Activated CD4-positive, alpha-beta memory T cell treated with anti-CD3 and anti-CD28 coated beads for 36 hours (primary cell): Measurements from ENCODE around the gene ARHGAP45. TPM values are rescaled to one million over a fixed set of nuclear protein-coding genes. Genes with fewer than 3 reads are reported as not detected.
A peak's percentile ranks its signal among the peaks of the same experiment; 100 is the strongest.

Experiments
- CTCF ChIA-PET: fragments of 350-600 bp; sonication (Branson Sonifier 250); formaldehyde crosslinking; loops from one replicate; lab custom pipeline; 2021; ENCODE audit warnings: antibody characterized with exemption, inconsistent platforms; lab: Charles Lee
- POLR2A ChIA-PET: fragments of 350-600 bp; sonication (Branson Sonifier 250); formaldehyde crosslinking; loops from one replicate; lab custom pipeline; 2021; ENCODE audit warnings: antibody characterized with exemption; lab: Charles Lee
- DNase-seq: peaks from one replicate; pipeline ENCODE4 v3.0.0-alpha.2; 2020
- H3K27ac Mint-ChIP-seq: one replicate; pipeline ENCODE4 v1.8.0; 2021; ENCODE audit warnings: mixed read lengths
- H3K27me3 Mint-ChIP-seq: one replicate; pipeline ENCODE4 v1.8.0; 2021; ENCODE audit warnings: mixed read lengths
- H3K36me3 Mint-ChIP-seq: one replicate; pipeline ENCODE4 v1.8.0; 2021; ENCODE audit warnings: mixed read lengths
- H3K4me1 Mint-ChIP-seq: one replicate; pipeline ENCODE4 v1.8.0; 2021; ENCODE audit warnings: low read depth, mixed read lengths
- H3K4me3 Mint-ChIP-seq: one replicate; pipeline ENCODE4 v1.8.0; 2021; ENCODE audit warnings: mild to moderate bottlenecking, mixed read lengths
- H3K9me3 Mint-ChIP-seq: one replicate; pipeline ENCODE4 v1.8.0; 2021; ENCODE audit warnings: mixed read lengths
- intact Hi-C: fragments of 100-400 bp; cut with micrococcal nuclease; formaldehyde crosslinking; loops from one replicate; pipeline ENCODE4 v1.15.1; 2023
- total RNA-seq, 2 experiments: library from RNA; stranded (reverse); gene quantifications; one replicate each; pipeline ENCODE4 v1.2.3, GENCODE V29; 2021

The ARHGAP45 gene
- total RNA-seq, 2 experiments from 2014 or later = 136 to 142 TPM

- CTCF ChIA-PET = interaction anchor here (1.4 kb wide), 1 partner anchor 14 kb away, joined by 3 read pairs; no protein-coding TSS in a partner anchor
- H3K36me3 Mint-ChIP-seq = peaks cover 34% of the 10 kb centered on the region
Observed at GRCh38 chr19:1116726-1117581, 50.0 kb downstream of the ARHGAP45 start.

GRCh38 chr19:1117654-1118053 lies 50.7 kb downstream of the ARHGAP45 start:
- no peak for DNase-seq
- intact Hi-C loops = no loop called here
- H3K27me3 Mint-ChIP-seq = no peaks in the 10 kb centered on the region
- H3K27ac Mint-ChIP-seq = peak overlapping the region; percentile 23
- no peaks in the 10 kb centered on the region for H3K9me3 Mint-ChIP-seq
- peaks cover 2% of the 10 kb centered on the region for H3K4me1 Mint-ChIP-seq
- ChIA-PET POLR2A (no interaction called here), CTCF (interaction anchor here (1.4 kb wide), 1 partner anchor 13 kb away, joined by 3 read pairs; no protein-coding TSS in a partner anchor)
- H3K36me3 Mint-ChIP-seq = peaks cover 34% of the 10 kb centered on the region
- H3K4me3 Mint-ChIP-seq = no peak overlapping the region

More at GRCh38 chr19:1116726-1117581, 50.0 kb downstream of the ARHGAP45 start:
- Mint-ChIP-seq H3K4me3 (no peak overlapping the region), H3K4me1 (peaks cover 2% of the 10 kb centered on the region), H3K27ac (no peak overlapping the region), H3K9me3 (no peaks in the 10 kb centered on the region), H3K27me3 (no peaks in the 10 kb centered on the region)
- DNase-seq = no peak
- intact Hi-C loops = no loop called here
- POLR2A ChIA-PET = interaction anchor here (0.6 kb wide), 1 partner anchor 40 kb away, joined by 3 read pairs; no protein-coding TSS in a partner anchor

DNA sequence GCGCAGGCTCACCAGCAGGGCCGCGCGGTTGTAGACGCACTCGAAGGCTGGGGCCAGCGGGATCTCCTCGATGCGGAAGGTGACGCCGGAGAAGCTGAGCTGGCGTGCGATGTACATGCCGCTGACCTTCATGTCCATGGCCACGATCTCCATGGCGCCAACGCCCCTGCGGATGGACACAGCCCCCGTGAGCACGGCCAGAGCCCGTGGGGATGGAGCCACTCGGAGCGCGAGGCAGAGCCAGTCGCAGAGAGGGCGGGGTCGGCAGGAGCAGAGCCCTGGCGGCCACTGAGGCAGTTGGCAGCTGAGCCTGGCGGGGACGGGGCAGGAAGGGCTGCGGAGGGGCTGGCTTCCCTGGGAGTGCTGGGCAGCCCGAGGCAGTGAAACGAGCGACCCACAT lies 52.0 kb downstream of the ARHGAP45 start:
- intact Hi-C loops = no loop called here
- no peaks in the 10 kb centered on the region for H3K27me3 Mint-ChIP-seq
- H3K9me3 Mint-ChIP-seq = no peaks in the 10 kb centered on the region
- CTCF ChIA-PET = no interaction called here
- no peak overlapping the region for H3K4me3 Mint-ChIP-seq
- peaks cover 2% of the 10 kb centered on the region for H3K4me1 Mint-ChIP-seq
- peaks cover 32% of the 10 kb centered on the region for H3K36me3 Mint-ChIP-seq
- POLR2A ChIA-PET = no interaction called here
- no peak for DNase-seq
- H3K27ac Mint-ChIP-seq = no peak overlapping the region

DNA sequence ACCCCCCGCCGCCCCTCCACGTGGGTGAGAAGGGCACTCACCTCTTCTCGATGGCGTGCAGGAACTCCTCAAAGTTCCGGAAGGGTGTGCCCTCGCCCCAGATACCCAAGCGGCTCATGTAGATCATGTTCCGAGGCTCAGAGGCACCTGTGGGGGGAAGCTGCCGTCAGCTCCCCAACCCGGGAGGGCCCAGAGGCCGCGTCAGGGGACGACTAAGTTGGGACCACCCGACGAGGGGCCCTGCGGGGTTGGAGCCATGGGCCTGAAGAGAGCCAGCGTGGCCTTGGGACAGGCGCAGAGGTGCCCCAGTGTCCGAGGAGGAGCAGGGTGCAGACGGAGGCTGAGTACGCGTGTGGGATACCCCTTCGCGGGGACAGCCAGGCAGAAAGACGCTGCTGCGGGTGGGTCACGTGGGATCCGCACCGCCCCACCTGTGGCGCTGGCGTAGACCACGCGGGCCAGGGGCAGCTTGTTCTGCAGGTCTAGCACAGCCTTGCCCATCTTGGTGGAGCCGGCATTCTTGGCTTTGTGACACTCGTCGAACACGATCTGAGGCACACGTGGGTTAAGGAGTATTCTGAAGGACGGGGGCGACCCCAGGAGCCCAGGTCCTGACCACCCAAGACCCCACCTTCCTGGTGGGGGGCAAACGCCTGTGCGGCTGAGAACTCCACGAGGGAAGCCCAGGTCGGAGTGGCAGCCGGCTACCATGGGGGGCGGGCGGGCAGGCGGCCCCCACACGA lies 52.7 kb downstream of the ARHGAP45 start:
- POLR2A ChIA-PET = no interaction called here
- H3K27ac Mint-ChIP-seq = no peak overlapping the region
- CTCF ChIA-PET = no interaction called here

GRCh38 chr19:1121395-1121794 lies 54.4 kb downstream of the ARHGAP45 start:
- intact Hi-C loops = no loop called here
- no peaks in the 10 kb centered on the region for H3K27me3 Mint-ChIP-seq
- ChIA-PET POLR2A (no interaction called here), CTCF (no interaction called here)
- no peak overlapping the region for H3K4me3 Mint-ChIP-seq
- no peak for DNase-seq
- peak overlapping the region; percentile 1 for H3K27ac Mint-ChIP-seq
- H3K9me3 Mint-ChIP-seq = no peaks in the 10 kb centered on the region
- peaks cover 37% of the 10 kb centered on the region for H3K36me3 Mint-ChIP-seq
- peaks cover 2% of the 10 kb centered on the region for H3K4me1 Mint-ChIP-seq

More for the DNA sequence above, 52.7 kb downstream of the ARHGAP45 start:
- Mint-ChIP-seq H3K4me1 (peaks cover 2% of the 10 kb centered on the region), H3K27me3 (no peaks in the 10 kb centered on the region), H3K9me3 (no peaks in the 10 kb centered on the region), H3K4me3 (no peak overlapping the region), H3K36me3 (peaks cover 32% of the 10 kb centered on the region)
- intact Hi-C loops = no loop called here
- no peak for DNase-seq

DNA sequence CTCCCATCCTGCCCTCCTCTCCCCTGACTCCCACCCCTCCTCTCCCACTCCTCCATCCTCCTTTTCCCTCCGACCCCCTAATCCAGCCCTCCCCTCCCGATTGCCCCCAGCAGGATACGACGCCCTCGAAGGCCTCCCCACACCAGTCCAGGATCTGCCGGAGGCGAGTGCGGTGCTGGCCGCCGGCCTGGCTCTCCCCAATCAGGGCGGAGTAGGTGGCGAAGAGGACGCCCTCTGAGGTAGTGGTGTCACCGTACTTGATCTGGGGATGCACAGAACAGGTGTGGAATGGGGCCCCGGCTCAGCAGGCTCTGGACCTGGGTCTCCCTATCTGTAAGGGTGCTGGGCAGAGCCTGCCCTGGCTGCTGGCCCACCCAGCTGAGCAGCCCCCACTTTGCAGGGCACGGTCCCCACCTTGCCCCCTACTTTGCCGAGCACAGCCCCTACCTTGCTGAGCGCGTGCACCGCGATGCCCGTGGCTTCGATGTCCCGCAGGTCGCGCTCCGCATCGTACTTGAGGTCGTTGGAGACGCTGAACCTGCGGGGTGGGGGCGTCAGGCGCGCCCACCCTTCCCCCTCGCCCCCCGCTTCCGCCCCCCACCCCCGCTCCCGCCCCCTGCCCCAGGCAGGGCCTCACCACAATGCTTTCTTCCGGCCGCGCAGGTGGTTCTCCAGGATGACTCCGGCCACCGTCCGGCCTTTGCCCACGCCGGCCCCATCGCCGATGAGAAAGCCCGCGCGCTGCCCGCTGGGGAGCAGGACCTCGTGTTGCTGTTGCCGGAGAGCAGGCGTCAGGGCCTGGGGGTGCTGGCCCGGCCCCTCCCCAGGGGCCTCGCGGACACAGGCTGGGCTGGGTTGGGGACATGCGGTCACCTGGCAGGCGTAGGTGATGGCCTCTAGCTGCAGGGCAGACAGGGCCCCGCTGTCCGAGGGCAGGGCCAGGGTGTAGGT lies 55.3 kb downstream of the ARHGAP45 start:
- no peaks in the 10 kb centered on the region for H3K27me3 Mint-ChIP-seq
- H3K27ac Mint-ChIP-seq = peak overlapping the region; percentile 76
- intact Hi-C loops = no loop called here
- ChIA-PET POLR2A (no interaction called here), CTCF (no interaction called here)
- no peak overlapping the region for H3K4me3 Mint-ChIP-seq
- no peaks in the 10 kb centered on the region for H3K9me3 Mint-ChIP-seq
- H3K4me1 Mint-ChIP-seq = peaks cover 9% of the 10 kb centered on the region
- peaks cover 40% of the 10 kb centered on the region for H3K36me3 Mint-ChIP-seq
- DNase-seq = no peak

DNA sequence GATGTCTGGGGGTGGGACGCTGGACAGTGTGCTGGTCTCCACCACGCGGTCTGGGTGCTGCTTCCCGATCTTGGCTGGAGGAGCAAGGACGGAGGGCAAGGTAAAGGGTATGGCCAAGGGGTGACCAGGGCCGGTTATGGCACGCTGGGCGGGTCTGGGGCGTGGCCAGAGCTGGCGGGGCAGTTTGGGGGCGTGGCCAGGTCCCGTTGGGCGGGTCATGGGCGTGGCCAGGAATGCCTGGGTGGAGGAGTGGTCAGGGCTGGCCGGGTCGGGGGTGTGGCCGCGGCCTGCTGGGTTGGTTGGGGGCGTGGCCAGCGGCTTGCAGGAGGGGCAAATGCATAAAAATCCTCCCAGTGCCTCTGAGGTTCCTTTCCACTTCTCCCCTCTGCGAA lies 56.0 kb downstream of the ARHGAP45 start:
- Mint-ChIP-seq H3K4me1 (peaks cover 11% of the 10 kb centered on the region), H3K9me3 (no peaks in the 10 kb centered on the region), H3K27me3 (no peaks in the 10 kb centered on the region), H3K4me3 (no peak overlapping the region), H3K36me3 (peaks cover 45% of the 10 kb centered on the region), H3K27ac (peak overlapping the region; percentile 76)
- ChIA-PET CTCF (interaction anchor here (1.8 kb wide), 1 partner anchor 10 kb away, joined by 6 read pairs; no protein-coding TSS in a partner anchor), POLR2A (interaction anchor here (1.2 kb wide), 1 partner anchor 11 kb away, joined by 4 read pairs; no protein-coding TSS in a partner anchor)
- intact Hi-C loops = no loop called here
- peak; percentile 80 for DNase-seq

DNA sequence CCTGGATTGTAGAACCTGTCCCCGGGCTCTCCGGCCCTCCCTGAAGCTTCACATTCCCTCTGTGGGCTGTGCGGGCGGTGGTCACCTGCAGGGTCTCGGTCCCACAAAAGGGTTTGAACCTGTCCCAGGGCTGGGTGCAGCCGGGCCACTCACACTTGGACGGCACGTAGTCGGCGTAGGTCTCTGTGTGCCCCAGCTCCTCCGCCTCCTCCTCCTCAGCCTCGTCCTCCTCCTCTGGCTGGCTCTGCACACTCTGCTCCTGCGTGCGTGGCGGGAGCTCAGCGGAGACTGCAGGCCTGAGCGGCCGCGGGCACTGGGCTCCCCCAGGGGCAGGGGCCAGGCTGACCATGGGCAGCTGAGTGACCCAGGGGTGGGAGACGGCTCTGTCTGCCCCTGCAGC lies 56.4 kb downstream of the ARHGAP45 start:
- Mint-ChIP-seq H3K27me3 (no peaks in the 10 kb centered on the region), H3K9me3 (no peaks in the 10 kb centered on the region), H3K4me1 (peaks cover 11% of the 10 kb centered on the region), H3K27ac (no peak overlapping the region), H3K36me3 (peaks cover 42% of the 10 kb centered on the region), H3K4me3 (no peak overlapping the region)
- CTCF ChIA-PET = interaction anchor here (1.0 to 1.8 kb wide), 2 partner anchors 10 to 70 kb away, joined by 6 read pairs; no protein-coding TSS in a partner anchor
- intact Hi-C loops = no loop called here
- POLR2A ChIA-PET = interaction anchor here (1.2 kb wide), 1 partner anchor 11 kb away, joined by 4 read pairs; no protein-coding TSS in a partner anchor
- no peak for DNase-seq

DNA sequence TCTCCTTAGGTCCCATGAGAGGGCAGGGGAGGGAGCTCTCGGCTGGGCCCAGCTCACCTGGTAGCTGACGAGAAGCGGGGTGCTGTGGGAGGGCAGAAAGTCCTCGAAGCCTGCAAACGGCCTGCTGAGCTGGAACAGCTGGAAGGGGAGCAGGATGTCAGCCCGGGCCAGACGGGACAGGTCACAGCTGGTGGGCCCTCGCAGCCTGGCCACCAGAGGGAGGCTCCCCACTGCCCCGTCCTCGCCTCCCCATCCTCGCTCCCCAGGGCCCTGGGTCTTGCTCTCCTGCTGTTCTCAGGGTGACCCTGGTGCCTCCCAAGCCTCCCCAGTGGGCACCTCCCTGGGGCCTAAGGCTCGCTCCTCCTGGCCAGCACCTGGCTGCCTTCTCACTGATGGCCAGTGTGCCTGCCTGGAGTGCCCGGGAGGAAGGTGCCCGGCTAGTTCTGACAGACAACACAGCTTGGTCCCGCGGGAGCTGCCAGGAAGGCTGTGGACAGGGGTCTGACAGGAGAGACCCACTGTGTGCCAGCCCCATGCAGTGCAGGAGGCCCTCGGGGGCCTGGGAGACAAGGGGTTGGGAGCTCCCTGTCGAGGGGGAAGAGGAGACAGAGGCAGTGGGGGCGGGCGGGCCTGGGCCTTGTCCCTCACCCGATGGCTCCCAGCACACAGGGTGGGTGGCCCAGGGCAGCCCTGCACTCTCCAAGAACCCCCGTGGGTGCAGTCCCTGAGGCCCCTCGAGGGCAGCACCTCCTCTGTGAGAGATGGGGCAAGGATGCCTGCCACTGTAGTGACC lies 57.1 kb downstream of the ARHGAP45 start:
- intact Hi-C loops = no loop called here
- CTCF ChIA-PET = interaction anchor here (1.0 to 1.8 kb wide), 2 partner anchors 11 to 70 kb away, joined by 6 read pairs; no protein-coding TSS in a partner anchor
- DNase-seq = no peak
- no peak overlapping the region for H3K27ac Mint-ChIP-seq
- POLR2A ChIA-PET = interaction anchor here (1.2 kb wide), 1 partner anchor 12 kb away, joined by 4 read pairs; no protein-coding TSS in a partner anchor
- H3K4me3 Mint-ChIP-seq = no peak overlapping the region
- peaks cover 13% of the 10 kb centered on the region for H3K4me1 Mint-ChIP-seq
- peaks cover 35% of the 10 kb centered on the region for H3K36me3 Mint-ChIP-seq
- no peaks in the 10 kb centered on the region for H3K27me3 Mint-ChIP-seq
- H3K9me3 Mint-ChIP-seq = no peaks in the 10 kb centered on the region

DNA sequence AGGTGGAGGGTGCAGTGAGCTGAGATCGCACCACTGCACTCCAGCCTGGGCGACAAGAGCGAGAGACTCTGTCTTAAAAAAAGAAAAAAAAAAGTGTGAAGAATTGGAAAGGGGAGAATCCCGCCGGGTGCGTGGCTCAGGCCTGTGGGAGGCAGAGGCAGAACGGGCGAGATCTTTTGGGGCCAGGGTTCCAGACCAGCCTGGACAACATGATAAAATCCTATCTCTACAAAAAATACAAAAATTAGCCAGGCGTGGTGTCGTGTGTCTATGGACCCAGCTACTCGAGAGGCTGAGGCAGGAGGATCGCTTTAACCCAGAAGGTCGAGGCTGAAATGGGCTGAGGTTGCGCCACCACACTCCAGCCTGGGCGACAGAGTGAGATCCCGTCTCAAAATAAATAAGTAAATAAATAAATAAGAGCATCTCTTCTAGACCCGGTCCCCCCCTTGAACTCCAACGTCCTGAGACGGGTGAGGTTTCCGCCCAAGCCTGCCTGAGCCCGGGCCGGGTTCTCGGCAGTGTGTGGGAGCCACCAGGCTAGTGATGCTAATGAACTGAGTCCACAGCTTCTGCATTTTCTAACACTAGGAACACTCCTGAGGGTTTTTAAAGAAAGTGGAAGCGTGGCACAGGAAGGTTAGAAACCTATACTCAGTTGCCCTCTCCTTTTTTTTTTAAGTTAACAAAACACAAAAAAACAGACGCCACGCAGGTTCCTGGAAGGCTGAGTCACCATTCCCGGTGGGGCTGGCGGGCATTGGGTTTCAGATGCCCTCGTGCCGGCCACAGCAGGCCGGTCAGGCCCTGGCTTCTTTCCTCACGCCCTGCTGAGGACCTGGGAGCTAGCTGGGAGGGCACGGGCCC lies 58.9 kb downstream of the ARHGAP45 start:
- intact Hi-C loops = no loop called here
- POLR2A ChIA-PET = interaction anchor here (0.7 to 1.0 kb wide), 2 partner anchors 21 to 39 kb away, joined by 3 read pairs; partner anchors contain the start of gene GPX4
- no peak overlapping the region for H3K4me3 Mint-ChIP-seq
- no peaks in the 10 kb centered on the region for H3K27me3 Mint-ChIP-seq
- no peaks in the 10 kb centered on the region for H3K9me3 Mint-ChIP-seq
- H3K4me1 Mint-ChIP-seq = peaks cover 27% of the 10 kb centered on the region
- peak overlapping the region; percentile 45 for H3K27ac Mint-ChIP-seq
- CTCF ChIA-PET = interaction anchor here (0.7 kb wide), 1 partner anchor 12 kb away, joined by 3 read pairs; no protein-coding TSS in a partner anchor
- no peak for DNase-seq
- H3K36me3 Mint-ChIP-seq = peaks cover 35% of the 10 kb centered on the region
